T-helper 17 cell (primary cell): ENCODE data around the gene SHC3. TPM values are rescaled to one million over a fixed set of nuclear protein-coding genes. Genes with fewer than 3 reads are reported as not detected.

Source experiments
- ATAC-seq: fragments of 150-1000 bp; cut with Tn5 transposase; 2 replicates; pipeline ENCODE4 v1.10.0; 2021; ENCODE audit warnings: mild to moderate bottlenecking, moderate library complexity
- DNase-seq, 3 donors: peaks; one replicate each; pipeline versions ENCODE4 v3.0.0 to v3.0.0-alpha.2; 2020 to 2021
- H3K9me3 ChIP-seq: one replicate; pipeline ENCODE4 v1.7.0; 2013; ENCODE audit warnings: low read length, mild to moderate bottlenecking; ENCODE audit not compliant: control insufficient read depth, poor library complexity, severe bottlenecking
- H3K27ac Mint-ChIP-seq: one replicate; pipeline ENCODE4 v1.8.0; 2022; ENCODE audit warnings: mild to moderate bottlenecking, moderate library complexity, mixed read lengths
- H3K27me3 Mint-ChIP-seq: one replicate; pipeline ENCODE4 v1.8.0; 2022; ENCODE audit warnings: mixed read lengths
- H3K36me3 Mint-ChIP-seq: one replicate; pipeline ENCODE4 v1.8.0; 2022; ENCODE audit warnings: low read depth, mixed read lengths
- H3K4me1 Mint-ChIP-seq: one replicate; pipeline ENCODE4 v1.8.0; 2022; ENCODE audit warnings: mild to moderate bottlenecking, mixed read lengths
- H3K4me3 Mint-ChIP-seq: one replicate; pipeline ENCODE4 v1.8.0; 2022; ENCODE audit warnings: mild to moderate bottlenecking, moderate library complexity, mixed read lengths
- total RNA-seq, 4 donors: library from RNA in 2 of 4; stranded (reverse) in 2 of 4; gene quantifications; one replicate each; pipeline ENCODE4 v1.2.3 and lab custom pipeline; 2022 to 2026

SHC3 gene
- total RNA-seq, 2 donors from 2014 or later: not detected

DNA sequence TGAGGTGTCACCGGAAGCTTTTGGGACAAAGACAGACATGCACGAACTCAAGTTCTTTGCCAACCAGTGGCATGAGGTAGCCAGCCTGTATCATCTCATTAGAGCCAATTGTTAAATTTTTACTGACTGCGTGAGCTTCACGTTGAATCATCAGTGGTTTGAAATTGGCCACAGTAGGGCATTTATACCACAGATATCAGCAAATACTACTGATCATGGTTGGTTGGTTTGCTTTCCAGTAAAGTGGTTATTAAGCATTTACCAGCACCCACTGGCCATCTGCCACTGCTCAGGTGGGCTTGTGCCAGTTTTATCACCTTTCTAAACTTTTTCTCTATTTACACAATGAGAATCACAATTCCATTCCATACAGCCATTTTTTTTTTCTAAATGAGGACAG is 28.4 kb upstream of the SHC3 start:
- ATAC-seq (no peak), DNase-seq (no peak)
- Mint-ChIP-seq H3K27me3 (no peaks in the 10 kb centered on the region), H3K4me3 (no peak overlapping the region), H3K27ac (no peak overlapping the region), H3K4me1 (no peaks in the 10 kb centered on the region), H3K36me3 (no peaks in the 10 kb centered on the region)
- H3K9me3 ChIP-seq: no peaks in the 10 kb centered on the region

- no peak overlapping the region for H3K4me3 Mint-ChIP-seq
- H3K36me3 Mint-ChIP-seq: no peaks in the 10 kb centered on the region
- DNase-seq (no peak), ATAC-seq (no peak)
- no peaks in the 10 kb centered on the region for H3K4me1 Mint-ChIP-seq
- H3K27ac Mint-ChIP-seq: no peak overlapping the region
- H3K9me3 ChIP-seq: no peaks in the 10 kb centered on the region
- no peaks in the 10 kb centered on the region for H3K27me3 Mint-ChIP-seq
These were observed 26.2 kb upstream of the SHC3 start for GRCh38 chr9:89204801-89205200.

GRCh38 chr9:89195131-89195797 is 16.6 kb upstream of the SHC3 start:
- Mint-ChIP-seq H3K36me3 (no peaks in the 10 kb centered on the region), H3K4me1 (no peaks in the 10 kb centered on the region), H3K4me3 (no peak overlapping the region), H3K27me3 (peaks cover 13% of the 10 kb centered on the region), H3K27ac (no peak overlapping the region)
- ATAC-seq (no peak), DNase-seq (no peak)
- H3K9me3 ChIP-seq: peaks cover 3% of the 10 kb centered on the region

GRCh38 chr9:89194421-89195130 is 16.0 kb upstream of the SHC3 start:
- no peak overlapping the region for H3K4me3 Mint-ChIP-seq
- ATAC-seq (no peak), DNase-seq (no peak)
- no peak overlapping the region for H3K27ac Mint-ChIP-seq
- no peaks in the 10 kb centered on the region for H3K4me1 Mint-ChIP-seq
- peaks cover 3% of the 10 kb centered on the region for H3K9me3 ChIP-seq
- H3K27me3 Mint-ChIP-seq: peaks cover 13% of the 10 kb centered on the region
- H3K36me3 Mint-ChIP-seq: no peaks in the 10 kb centered on the region

DNA sequence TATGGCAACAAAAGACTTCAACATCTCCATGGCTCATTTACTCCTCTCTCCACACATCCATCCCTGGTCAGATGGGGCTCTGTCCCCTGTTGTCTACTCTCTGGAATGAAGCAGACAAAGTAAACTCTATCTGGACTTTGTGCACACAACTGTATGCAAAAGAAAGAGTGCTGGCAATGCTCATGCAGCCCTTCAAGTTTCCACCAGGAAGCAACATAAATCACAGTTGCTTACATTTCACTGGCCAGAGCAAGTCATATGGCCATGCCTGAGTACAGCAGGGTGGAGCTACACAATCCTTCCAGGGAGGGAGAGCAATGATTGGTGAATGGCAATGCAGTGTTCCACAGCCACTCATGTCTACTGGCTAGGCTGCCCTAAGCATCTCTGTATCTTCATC is 12.4 kb upstream of the SHC3 start:
- DNase-seq: no peak
- H3K27me3 Mint-ChIP-seq: peaks cover 23% of the 10 kb centered on the region

GRCh38 chr9:89189215-89189614 is 10.6 kb upstream of the SHC3 start:
- ATAC-seq (no peak), DNase-seq (no peak)
- no peaks in the 10 kb centered on the region for H3K36me3 Mint-ChIP-seq
- H3K27ac Mint-ChIP-seq: peak overlapping the region; percentile 6
- peaks cover 34% of the 10 kb centered on the region for H3K27me3 Mint-ChIP-seq
- H3K4me3 Mint-ChIP-seq: no peak overlapping the region
- H3K9me3 ChIP-seq: no peaks in the 10 kb centered on the region
- H3K4me1 Mint-ChIP-seq: peaks cover 2% of the 10 kb centered on the region

More for the DNA sequence above, 12.4 kb upstream of the SHC3 start:
- Mint-ChIP-seq H3K4me3 (no peak overlapping the region), H3K27ac (no peak overlapping the region), H3K36me3 (no peaks in the 10 kb centered on the region), H3K4me1 (no peaks in the 10 kb centered on the region)
- ATAC-seq: no peak
- no peaks in the 10 kb centered on the region for H3K9me3 ChIP-seq

- Mint-ChIP-seq H3K4me1 (peaks cover 2% of the 10 kb centered on the region), H3K27ac (no peak overlapping the region), H3K4me3 (no peak overlapping the region), H3K36me3 (no peaks in the 10 kb centered on the region), H3K27me3 (peaks cover 36% of the 10 kb centered on the region)
- no peaks in the 10 kb centered on the region for H3K9me3 ChIP-seq
- DNase-seq (no peak), ATAC-seq (no peak)
These were observed 9.3 kb upstream of the SHC3 start for GRCh38 chr9:89187950-89188349.

GRCh38 chr9:89187541-89187940 is 8.9 kb upstream of the SHC3 start:
- Mint-ChIP-seq H3K36me3 (no peaks in the 10 kb centered on the region), H3K4me3 (no peak overlapping the region), H3K27me3 (peaks cover 36% of the 10 kb centered on the region), H3K27ac (no peak overlapping the region), H3K4me1 (peaks cover 2% of the 10 kb centered on the region)
- ATAC-seq (no peak), DNase-seq (no peak)
- H3K9me3 ChIP-seq: no peaks in the 10 kb centered on the region

- H3K27me3 Mint-ChIP-seq: peaks cover 36% of the 10 kb centered on the region
- peaks cover 2% of the 10 kb centered on the region for H3K4me1 Mint-ChIP-seq
- H3K4me3 Mint-ChIP-seq: no peak overlapping the region
- ATAC-seq: no peak
- no peak for DNase-seq
- no peaks in the 10 kb centered on the region for H3K9me3 ChIP-seq
- no peak overlapping the region for H3K27ac Mint-ChIP-seq
- H3K36me3 Mint-ChIP-seq: no peaks in the 10 kb centered on the region
These were observed 8.3 kb upstream of the SHC3 start for GRCh38 chr9:89186960-89187359.

- no peaks in the 10 kb centered on the region for H3K9me3 ChIP-seq
- no peak overlapping the region for H3K27ac Mint-ChIP-seq
- ATAC-seq (no peak), DNase-seq (no peak)
- H3K4me3 Mint-ChIP-seq: no peak overlapping the region
- peaks cover 2% of the 10 kb centered on the region for H3K4me1 Mint-ChIP-seq
- no peaks in the 10 kb centered on the region for H3K36me3 Mint-ChIP-seq
- peaks cover 38% of the 10 kb centered on the region for H3K27me3 Mint-ChIP-seq
These were observed 7.4 kb upstream of the SHC3 start for GRCh38 chr9:89185980-89186379.

DNA sequence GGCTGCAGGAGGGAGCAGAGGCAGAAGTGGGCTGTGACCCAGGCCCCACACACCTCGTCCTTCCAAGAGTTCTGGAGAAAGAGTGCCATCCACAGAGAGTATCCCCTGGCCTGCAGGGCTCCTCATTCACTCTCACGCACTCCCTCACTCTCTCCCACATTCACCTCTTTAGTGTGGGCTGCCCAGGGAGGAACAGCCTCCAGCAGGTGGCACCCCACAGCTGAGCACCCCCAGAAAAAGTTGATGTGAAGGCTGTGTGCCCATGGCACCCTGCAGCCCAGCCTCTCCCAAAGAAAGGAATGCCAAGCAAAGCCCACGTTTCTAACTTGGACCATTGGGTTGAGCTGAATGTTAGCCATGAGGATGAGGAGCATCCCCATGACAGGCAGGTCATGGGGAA is 4.5 kb upstream of the SHC3 start:
- no peaks in the 10 kb centered on the region for H3K9me3 ChIP-seq
- DNase-seq: no peak
- no peak overlapping the region for H3K27ac Mint-ChIP-seq
- H3K27me3 Mint-ChIP-seq: peaks cover 52% of the 10 kb centered on the region
- H3K36me3 Mint-ChIP-seq: peaks cover 3% of the 10 kb centered on the region
- no peak for ATAC-seq
- no peak overlapping the region for H3K4me3 Mint-ChIP-seq
- H3K4me1 Mint-ChIP-seq: peaks cover 13% of the 10 kb centered on the region

GRCh38 chr9:89182369-89182768 is 3.8 kb upstream of the SHC3 start:
- peaks cover 52% of the 10 kb centered on the region for H3K27me3 Mint-ChIP-seq
- DNase-seq (no peak), ATAC-seq (no peak)
- peaks cover 13% of the 10 kb centered on the region for H3K4me1 Mint-ChIP-seq
- no peaks in the 10 kb centered on the region for H3K9me3 ChIP-seq
- H3K4me3 Mint-ChIP-seq: no peak overlapping the region
- no peak overlapping the region for H3K27ac Mint-ChIP-seq
- H3K36me3 Mint-ChIP-seq: peaks cover 3% of the 10 kb centered on the region

DNA sequence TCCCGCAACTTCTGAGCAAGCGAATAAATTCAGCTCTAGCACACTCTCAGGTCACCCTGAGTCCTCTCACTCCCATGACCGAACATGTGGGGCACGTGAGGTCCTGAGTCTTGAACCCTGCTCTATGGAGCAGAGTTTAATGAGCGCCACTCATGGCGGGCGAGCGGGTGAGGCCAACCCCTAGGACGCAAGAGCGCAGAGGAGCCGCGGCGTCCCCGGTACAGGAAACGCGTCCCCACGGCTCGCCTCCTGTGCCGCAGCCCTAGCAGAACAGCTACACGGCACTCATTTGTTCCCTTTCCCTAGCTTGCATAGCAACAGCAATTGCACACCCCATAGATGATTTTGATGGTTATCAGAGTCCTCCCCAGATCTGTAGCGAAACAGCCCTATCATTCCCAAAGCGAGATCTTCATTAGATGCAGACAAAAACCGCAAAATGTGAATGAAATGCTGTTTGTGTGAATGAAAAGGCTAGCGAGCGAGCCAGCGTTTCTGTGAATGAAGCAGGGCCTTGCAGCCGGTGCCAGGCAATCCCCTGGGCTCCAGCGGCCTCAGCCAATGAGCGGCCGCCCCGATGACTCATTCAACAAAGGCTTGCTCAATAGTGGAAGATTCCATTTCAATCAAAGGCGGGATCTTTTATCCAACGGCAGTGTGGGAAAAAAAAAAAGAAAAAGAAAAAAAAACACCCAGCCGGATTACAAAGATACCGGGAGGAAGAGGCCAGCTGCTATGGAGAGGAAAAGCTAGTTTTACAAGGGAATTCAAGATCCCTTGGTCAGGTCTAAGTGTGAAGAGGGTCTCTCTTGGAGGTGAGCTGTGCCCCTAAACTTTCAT is 1.5 kb upstream of the SHC3 start:
- ATAC-seq (peak; percentile 51), DNase-seq (no peak)
- no peak overlapping the region for H3K27ac Mint-ChIP-seq
- peaks cover 13% of the 10 kb centered on the region for H3K4me1 Mint-ChIP-seq
- H3K36me3 Mint-ChIP-seq: peaks cover 3% of the 10 kb centered on the region
- peak overlapping the region; percentile 63 for H3K4me3 Mint-ChIP-seq
- peaks cover 66% of the 10 kb centered on the region for H3K27me3 Mint-ChIP-seq
- H3K9me3 ChIP-seq: no peaks in the 10 kb centered on the region
